ENCODE results near the gene LMNA. TPM values are rescaled to one million over a fixed set of nuclear protein-coding genes. Genes with fewer than 3 reads are reported as not detected.
A peak's percentile ranks its signal among the peaks of the same experiment; 100 is the strongest.

Gene LMNA
- total RNA-seq, 1 donor from 2014 or later: 235 TPM

DNA sequence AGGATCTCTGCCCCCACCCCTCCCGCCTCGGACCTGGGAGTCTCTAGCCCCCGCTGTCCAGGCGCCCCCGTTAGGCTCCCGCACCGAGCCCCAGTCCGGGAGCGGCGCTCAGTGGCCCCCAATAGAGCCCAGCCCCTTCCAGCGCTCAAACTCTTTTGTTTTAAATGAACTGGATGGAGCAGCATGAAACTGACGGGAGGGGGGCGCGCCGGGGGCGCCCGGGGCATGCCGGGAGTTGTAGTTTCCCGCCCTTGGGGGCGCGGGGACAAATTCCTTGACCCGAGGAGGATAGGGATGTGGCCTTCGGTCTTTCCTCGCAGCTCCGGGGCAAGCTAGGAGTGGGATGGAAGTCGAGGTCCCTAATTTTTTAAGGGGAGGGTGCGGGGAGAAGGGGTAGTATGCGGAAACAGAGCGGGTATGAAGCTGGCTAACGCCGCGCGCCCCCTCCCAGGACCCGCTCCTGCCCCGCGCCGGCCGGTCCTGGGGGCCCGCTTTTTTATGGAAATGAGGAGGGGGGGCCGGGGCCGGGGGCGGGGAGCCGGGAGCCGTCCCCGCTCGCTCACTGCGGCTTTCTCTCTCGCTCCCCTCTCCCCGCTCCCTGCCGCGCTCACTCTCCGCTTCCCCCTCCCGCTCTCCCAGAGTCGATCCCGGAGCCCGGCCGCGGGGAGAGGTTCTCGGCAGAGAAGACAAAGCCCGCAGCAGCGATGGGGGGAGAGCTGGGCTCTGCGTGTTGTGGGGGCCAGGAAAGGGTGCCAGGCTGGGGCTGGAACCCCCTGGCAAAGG lies 32.0 kb upstream of the LMNA start, which contains the start of gene MEX3A:
Gene MEX3A, minus strand, starts transcription at position 157 of the 783 bp plus-strand sequence. CDS start 467 bp downstream, outside the sequence.
- TF ChIP-seq, protein P1, sequence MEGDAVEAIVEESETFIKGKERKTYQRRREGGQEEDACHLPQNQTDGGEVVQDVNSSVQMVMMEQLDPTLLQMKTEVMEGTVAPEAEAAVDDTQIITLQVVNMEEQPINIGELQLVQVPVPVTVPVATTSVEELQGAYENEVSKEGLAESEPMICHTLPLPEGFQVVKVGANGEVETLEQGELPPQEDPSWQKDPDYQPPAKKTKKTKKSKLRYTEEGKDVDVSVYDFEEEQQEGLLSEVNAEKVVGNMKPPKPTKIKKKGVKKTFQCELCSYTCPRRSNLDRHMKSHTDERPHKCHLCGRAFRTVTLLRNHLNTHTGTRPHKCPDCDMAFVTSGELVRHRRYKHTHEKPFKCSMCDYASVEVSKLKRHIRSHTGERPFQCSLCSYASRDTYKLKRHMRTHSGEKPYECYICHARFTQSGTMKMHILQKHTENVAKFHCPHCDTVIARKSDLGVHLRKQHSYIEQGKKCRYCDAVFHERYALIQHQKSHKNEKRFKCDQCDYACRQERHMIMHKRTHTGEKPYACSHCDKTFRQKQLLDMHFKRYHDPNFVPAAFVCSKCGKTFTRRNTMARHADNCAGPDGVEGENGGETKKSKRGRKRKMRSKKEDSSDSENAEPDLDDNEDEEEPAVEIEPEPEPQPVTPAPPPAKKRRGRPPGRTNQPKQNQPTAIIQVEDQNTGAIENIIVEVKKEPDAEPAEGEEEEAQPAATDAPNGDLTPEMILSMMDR (IDR thresholded peaks at IDR 0.05): no peak
- peak; percentile 80 for ATAC-seq
- DNase-seq: peak; percentile 86
- Histone ChIP-seq H3K27me3 (no peaks in the 10 kb centered on the region), H3K27ac (no peak within 1 kb of the TSS), H3K36me3 (no peaks in the 10 kb centered on the region), H3K9me3 (no peaks in the 10 kb centered on the region), H3K4me3 (peak within 1 kb of the TSS; percentile 77), H3K4me1 (peaks cover 19% of the 10 kb centered on the region)
- intact Hi-C loops (cut with DNase I): no loop called here

DNA sequence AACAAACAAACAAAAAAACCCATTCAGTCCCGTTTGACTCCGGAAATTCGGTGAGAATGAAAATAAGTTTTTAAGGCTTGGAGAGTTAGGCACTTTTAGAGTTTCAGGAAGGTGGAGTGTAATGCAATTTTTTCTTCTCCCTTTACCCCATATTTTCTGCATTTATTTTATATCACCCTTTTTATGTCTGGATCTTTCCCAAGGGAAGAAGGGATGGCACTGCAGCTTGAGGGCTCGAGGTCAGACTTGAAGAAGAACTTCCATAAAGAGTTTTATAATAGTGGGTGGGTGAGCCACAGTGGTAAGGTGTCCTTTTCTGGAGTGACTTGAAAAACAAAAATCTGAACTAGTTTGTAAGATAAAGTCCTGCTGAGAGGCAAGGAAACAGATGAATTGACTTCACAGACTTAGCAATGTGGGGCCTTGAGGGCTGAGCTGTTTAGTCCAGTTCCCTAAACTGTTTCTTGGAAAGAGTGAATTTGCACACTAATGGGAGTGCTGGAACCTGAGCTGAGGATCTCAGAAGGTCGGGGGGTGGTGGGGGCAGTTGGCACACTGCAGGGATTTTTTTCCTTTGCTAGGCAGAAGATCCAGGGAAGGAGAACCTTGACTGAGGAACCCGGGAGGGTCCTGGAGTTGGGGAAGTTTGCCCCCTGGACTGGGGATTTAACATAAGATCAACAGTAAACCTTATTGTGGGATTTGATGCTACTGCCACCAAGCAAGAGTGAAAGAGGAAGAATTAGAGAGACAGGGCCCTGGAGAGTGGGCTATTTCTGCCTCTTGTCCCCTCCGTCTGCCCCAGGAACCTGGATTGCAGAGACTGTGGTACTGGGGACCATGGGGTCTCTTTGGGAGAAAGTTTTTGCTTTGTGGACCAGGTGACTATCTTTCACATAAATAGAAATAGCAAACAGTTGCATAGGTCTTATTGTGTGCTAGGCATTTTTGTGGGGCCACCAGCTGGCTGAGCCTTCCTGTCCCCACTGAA lies 30.4 kb upstream of the LMNA start:
- Histone ChIP-seq H3K36me3 (no peaks in the 10 kb centered on the region), H3K4me3 (no peak overlapping the region), H3K27ac (no peak overlapping the region), H3K27me3 (no peaks in the 10 kb centered on the region), H3K4me1 (peaks cover 19% of the 10 kb centered on the region), H3K9me3 (no peaks in the 10 kb centered on the region)
- TF ChIP-seq, protein P1 (IDR thresholded peaks at IDR 0.05): no peak
- no peak for ATAC-seq
- intact Hi-C loops (cut with DNase I): no loop called here
- no peak for DNase-seq

- Histone ChIP-seq H3K4me1 (peaks cover 16% of the 10 kb centered on the region), H3K36me3 (no peaks in the 10 kb centered on the region), H3K9me3 (no peaks in the 10 kb centered on the region), H3K4me3 (no peak overlapping the region), H3K27me3 (no peaks in the 10 kb centered on the region), H3K27ac (no peak overlapping the region)
- TF ChIP-seq, protein P1 (IDR thresholded peaks at IDR 0.05): no peak
- peak; percentile 49 for ATAC-seq
- no peak for DNase-seq
- intact Hi-C loops (cut with DNase I): no loop called here
Observed at GRCh38 chr1:156086256-156086662, 28.3 kb upstream of the LMNA start.

DNA sequence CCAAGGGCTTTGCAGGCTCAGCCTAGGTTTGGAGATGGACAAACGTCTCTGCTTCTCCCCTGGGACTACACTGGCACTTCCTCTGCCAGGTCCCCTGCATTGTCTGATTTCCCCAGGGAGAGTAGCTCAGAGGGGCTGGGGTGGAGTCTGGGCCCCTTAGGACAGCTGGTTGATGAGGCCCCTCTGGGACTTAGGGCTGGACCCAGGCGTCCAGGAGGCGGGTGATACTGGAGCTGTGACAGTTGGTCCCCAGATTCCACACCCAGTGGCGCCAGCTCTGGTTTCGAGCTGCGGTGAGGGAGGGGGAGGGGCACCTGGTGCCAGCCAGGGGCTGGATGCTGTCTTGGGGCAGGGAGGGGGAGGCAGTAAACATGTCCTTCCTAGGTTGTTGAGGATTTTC lies 24.8 kb upstream of the LMNA start:
- TF ChIP-seq, protein P1 (IDR thresholded peaks at IDR 0.05): no peak
- H3K4me3 ChIP-seq: no peak overlapping the region
- no peak overlapping the region for H3K27ac ChIP-seq
- ATAC-seq (no peak), DNase-seq (no peak)
- peaks cover 3% of the 10 kb centered on the region for H3K4me1 ChIP-seq
- intact Hi-C loops (cut with DNase I): loop anchor here (5.0 kb wide), 1 partner anchor 138 kb away; no protein-coding TSS in a partner anchor
- H3K27me3 ChIP-seq: no peaks in the 10 kb centered on the region
- H3K36me3 ChIP-seq: no peaks in the 10 kb centered on the region
- no peaks in the 10 kb centered on the region for H3K9me3 ChIP-seq

GRCh38 chr1:156090138-156090839 lies 24.2 kb upstream of the LMNA start:
- TF ChIP-seq, protein P1 (IDR thresholded peaks at IDR 0.05): no peak
- H3K9me3 ChIP-seq: no peaks in the 10 kb centered on the region
- no peaks in the 10 kb centered on the region for H3K27me3 ChIP-seq
- intact Hi-C loops (cut with DNase I): loop anchor here (5.0 kb wide), 1 partner anchor 137 kb away; no protein-coding TSS in a partner anchor
- ATAC-seq (peak; percentile 78), DNase-seq (no peak)
- no peak overlapping the region for H3K4me3 ChIP-seq
- no peaks in the 10 kb centered on the region for H3K36me3 ChIP-seq
- no peak overlapping the region for H3K27ac ChIP-seq
- H3K4me1 ChIP-seq: peaks cover 3% of the 10 kb centered on the region
